ENCODE results near the gene CALCB.
A peak's percentile ranks its signal among the peaks of the same experiment; 100 is the strongest.

Gene CALCB

DNA sequence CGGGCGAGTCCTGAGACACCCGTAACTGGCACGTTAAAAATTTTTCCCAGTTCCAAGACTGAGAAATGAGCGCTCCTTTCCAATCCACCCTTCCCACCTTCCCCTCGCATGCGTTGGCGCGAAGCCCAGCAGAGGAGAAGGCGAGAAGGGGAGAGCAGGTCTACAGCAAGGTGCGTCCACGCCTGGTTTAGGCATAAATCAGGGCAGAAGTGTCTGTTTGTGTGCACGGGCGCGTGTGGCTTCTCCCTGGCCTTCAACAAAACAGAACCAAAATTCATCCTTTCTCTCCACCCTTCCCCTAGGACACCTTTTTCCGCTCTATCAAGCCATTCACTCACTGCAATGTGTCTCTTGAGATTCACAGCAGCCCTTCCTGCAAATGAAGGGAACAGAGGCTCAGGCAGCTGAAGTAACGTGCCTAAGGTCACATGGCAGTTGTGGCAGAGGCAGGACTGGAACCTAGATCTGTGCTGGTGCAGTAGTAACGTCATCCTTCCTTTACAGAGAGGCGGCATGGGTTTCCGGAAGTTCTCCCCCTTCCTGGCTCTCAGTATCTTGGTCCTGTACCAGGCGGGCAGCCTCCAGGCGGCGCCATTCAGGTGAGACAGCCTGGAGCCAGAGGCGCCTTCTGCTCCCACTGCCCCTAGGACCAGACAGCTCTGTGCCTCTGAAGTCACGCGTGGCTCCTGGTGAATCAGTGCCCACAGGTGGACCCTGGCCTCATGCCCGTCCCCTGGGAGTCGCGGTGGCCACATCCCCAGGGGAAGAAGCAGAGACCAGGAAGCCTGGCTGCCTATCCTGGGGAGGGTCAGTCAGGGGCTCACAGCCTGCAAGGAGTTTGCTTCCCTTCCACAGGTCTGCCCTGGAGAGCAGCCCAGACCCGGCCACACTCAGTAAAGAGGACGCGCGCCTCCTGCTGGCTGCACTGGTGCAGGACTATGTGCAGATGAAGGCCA lies 1.1 kb downstream of the CALCB start:
- no peaks in the 10 kb centered on the region for H3K36me3 ChIP-seq (ENCODE audit: control insufficient read depth, insufficient read depth, low read length)
- H3K4me1 ChIP-seq (ENCODE audit: control insufficient read depth, insufficient read depth, low read length): no peaks in the 10 kb centered on the region
- peaks cover 34% of the 10 kb centered on the region for H3K27me3 ChIP-seq (ENCODE audit: control insufficient read depth, insufficient read depth, low read length, poor library complexity, severe bottlenecking)
- H3K27ac ChIP-seq (ENCODE audit: insufficient read depth, low read depth, low read length, poor library complexity, severe bottlenecking): no peak overlapping the region
- 10 to 11% methylated on average over 33 of the region's 33 CpGs for WGBS, 2 experiments
- H3K4me3 ChIP-seq (ENCODE audit: insufficient read depth, low read depth, low read length): peak overlapping the region; percentile 20
- no peaks in the 10 kb centered on the region for H3K9me3 ChIP-seq (ENCODE audit: control insufficient read depth, low read length)

DNA sequence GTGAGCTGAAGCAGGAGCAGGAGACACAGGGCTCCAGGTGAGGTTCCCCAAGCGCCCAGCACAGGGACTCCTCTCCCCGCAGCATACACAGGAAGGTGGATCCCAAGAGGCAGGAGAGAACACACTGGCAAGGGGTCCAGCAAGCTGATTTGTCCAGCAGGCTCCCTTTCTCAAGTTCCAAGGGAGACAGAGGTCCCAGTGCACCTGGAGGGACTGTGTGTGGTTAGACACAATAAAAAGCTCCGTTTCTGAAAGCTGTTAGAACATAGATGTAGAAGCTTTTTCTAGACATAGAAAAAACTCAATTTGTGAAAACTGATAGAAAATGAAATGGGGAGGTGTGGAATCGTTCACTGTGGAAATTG lies 1.8 kb downstream of the CALCB start:
- H3K9me3 ChIP-seq (ENCODE audit: control insufficient read depth, low read length): no peaks in the 10 kb centered on the region
- no peaks in the 10 kb centered on the region for H3K36me3 ChIP-seq (ENCODE audit: control insufficient read depth, insufficient read depth, low read length)
- H3K27ac ChIP-seq (ENCODE audit: insufficient read depth, low read depth, low read length, poor library complexity, severe bottlenecking): no peak overlapping the region
- WGBS, 2 experiments: 55 to 57% methylated on average over 4 of the region's 4 CpGs
- H3K4me3 ChIP-seq (ENCODE audit: insufficient read depth, low read depth, low read length): no peak overlapping the region
- H3K27me3 ChIP-seq (ENCODE audit: control insufficient read depth, insufficient read depth, low read length, poor library complexity, severe bottlenecking): peaks cover 34% of the 10 kb centered on the region
- H3K4me1 ChIP-seq (ENCODE audit: control insufficient read depth, insufficient read depth, low read length): no peaks in the 10 kb centered on the region

DNA sequence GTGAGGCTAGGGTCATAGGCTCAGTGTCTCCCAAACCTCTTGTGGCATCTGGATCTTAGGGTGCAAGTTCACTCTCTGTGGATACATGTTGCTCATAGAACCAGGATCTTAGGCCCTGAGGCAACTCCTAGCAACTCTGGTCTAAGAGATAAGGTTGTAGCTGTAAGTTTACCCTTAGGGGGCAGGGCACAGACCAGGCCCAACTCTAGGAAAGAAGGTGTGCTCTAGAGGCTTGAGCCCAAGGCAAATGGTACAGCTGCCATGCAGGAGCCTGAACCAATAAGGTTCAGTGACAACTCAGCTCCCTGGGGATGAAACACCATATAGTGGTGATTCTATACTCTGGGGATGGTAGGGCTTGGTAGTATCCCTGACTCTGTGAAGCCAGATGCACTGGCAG lies 17.8 kb downstream of the CALCB start:
- Histone ChIP-seq H3K4me3 (ENCODE audit: insufficient read depth, low read depth, low read length) (no peak overlapping the region), H3K9me3 (ENCODE audit: control insufficient read depth, low read length) (no peaks in the 10 kb centered on the region), H3K27me3 (ENCODE audit: control insufficient read depth, insufficient read depth, low read length, poor library complexity, severe bottlenecking) (no peaks in the 10 kb centered on the region), H3K4me1 (ENCODE audit: control insufficient read depth, insufficient read depth, low read length) (no peaks in the 10 kb centered on the region), H3K27ac (ENCODE audit: insufficient read depth, low read depth, low read length, poor library complexity, severe bottlenecking) (no peak overlapping the region), H3K36me3 (ENCODE audit: control insufficient read depth, insufficient read depth, low read length) (no peaks in the 10 kb centered on the region)

DNA sequence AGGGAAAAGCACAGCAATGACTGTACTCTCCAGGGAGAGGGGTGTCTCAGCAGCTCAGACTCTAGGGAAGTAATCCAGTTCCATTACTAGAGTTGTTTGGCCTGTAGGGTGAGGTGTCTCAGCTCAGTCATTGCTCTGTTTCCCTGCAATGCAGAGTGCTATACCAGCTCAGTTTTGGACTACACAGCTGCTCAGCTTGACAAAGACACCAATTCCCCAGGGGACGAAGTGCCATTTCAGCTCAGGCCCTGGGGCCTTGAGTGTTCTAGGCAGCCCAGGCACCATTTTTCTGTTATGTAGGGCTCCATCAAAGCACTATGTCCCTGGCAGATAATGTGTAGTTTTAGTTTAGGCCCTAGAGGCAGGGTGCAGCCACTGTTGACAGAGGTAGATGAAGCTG lies 18.2 kb downstream of the CALCB start:
- Histone ChIP-seq H3K27ac (ENCODE audit: insufficient read depth, low read depth, low read length, poor library complexity, severe bottlenecking) (no peak overlapping the region), H3K27me3 (ENCODE audit: control insufficient read depth, insufficient read depth, low read length, poor library complexity, severe bottlenecking) (no peaks in the 10 kb centered on the region), H3K9me3 (ENCODE audit: control insufficient read depth, low read length) (no peaks in the 10 kb centered on the region), H3K4me3 (ENCODE audit: insufficient read depth, low read depth, low read length) (no peak overlapping the region), H3K36me3 (ENCODE audit: control insufficient read depth, insufficient read depth, low read length) (no peaks in the 10 kb centered on the region), H3K4me1 (ENCODE audit: control insufficient read depth, insufficient read depth, low read length) (no peaks in the 10 kb centered on the region)
- 86 to 91% methylated on average over 1 of the region's 1 CpG for WGBS, 2 experiments

DNA sequence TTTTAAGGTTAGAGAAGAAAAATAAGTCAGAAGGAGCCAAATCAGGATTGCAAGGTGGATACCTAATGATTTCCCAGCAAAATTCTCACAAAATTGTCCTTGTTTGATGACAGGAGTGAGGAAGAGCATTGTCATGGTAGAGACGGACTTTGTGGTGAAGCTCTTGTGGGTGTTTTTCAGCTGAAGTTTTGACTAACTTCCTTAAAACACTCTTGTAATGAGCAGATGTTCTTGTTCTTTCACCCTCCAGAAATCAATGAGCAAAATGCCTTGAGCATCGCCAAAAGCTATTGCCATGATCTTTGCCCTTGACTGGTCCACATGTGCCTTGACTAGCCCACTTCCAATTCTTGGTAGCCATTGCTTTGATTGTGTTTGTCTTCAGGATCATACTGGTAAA lies 20.0 kb downstream of the CALCB start:
- Histone ChIP-seq H3K27ac (ENCODE audit: insufficient read depth, low read depth, low read length, poor library complexity, severe bottlenecking) (no peak overlapping the region), H3K4me3 (ENCODE audit: insufficient read depth, low read depth, low read length) (no peak overlapping the region), H3K36me3 (ENCODE audit: control insufficient read depth, insufficient read depth, low read length) (no peaks in the 10 kb centered on the region), H3K4me1 (ENCODE audit: control insufficient read depth, insufficient read depth, low read length) (no peaks in the 10 kb centered on the region), H3K9me3 (ENCODE audit: control insufficient read depth, low read length) (no peaks in the 10 kb centered on the region), H3K27me3 (ENCODE audit: control insufficient read depth, insufficient read depth, low read length, poor library complexity, severe bottlenecking) (no peaks in the 10 kb centered on the region)
- 85 to 96% methylated on average over 2 of the region's 2 CpGs for WGBS, 2 experiments

DNA sequence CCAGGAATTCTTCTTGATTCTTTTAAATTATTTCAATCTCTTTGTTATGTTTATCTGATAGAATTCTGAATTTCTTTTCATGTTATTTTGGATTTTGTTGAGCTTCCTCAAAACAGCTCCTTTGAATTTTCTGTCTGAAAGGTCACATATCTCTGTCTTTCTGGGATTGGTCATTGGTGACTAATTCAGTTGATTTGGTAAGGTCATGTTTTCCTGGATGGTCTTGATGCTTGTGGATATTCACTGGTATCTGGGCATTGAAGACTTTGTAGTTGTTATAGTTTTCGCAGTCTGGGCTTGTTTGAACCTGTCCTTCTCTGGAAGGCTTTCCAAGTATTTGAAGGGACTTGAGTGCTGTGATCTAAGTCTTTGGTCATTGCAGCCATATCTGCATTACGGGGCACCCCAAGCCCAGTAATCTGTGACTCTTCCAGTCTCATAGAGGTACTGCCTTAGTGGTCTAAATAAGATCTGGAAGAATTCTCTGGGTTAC lies 22.4 kb downstream of the CALCB start:
- Histone ChIP-seq H3K4me1 (ENCODE audit: control insufficient read depth, insufficient read depth, low read length) (no peaks in the 10 kb centered on the region), H3K27me3 (ENCODE audit: control insufficient read depth, insufficient read depth, low read length, poor library complexity, severe bottlenecking) (no peaks in the 10 kb centered on the region), H3K4me3 (ENCODE audit: insufficient read depth, low read depth, low read length) (no peak overlapping the region), H3K36me3 (ENCODE audit: control insufficient read depth, insufficient read depth, low read length) (no peaks in the 10 kb centered on the region), H3K9me3 (ENCODE audit: control insufficient read depth, low read length) (no peaks in the 10 kb centered on the region), H3K27ac (ENCODE audit: insufficient read depth, low read depth, low read length, poor library complexity, severe bottlenecking) (no peak overlapping the region)
- WGBS, 2 experiments: 94 to 95% methylated on average over 2 of the region's 2 CpGs

DNA sequence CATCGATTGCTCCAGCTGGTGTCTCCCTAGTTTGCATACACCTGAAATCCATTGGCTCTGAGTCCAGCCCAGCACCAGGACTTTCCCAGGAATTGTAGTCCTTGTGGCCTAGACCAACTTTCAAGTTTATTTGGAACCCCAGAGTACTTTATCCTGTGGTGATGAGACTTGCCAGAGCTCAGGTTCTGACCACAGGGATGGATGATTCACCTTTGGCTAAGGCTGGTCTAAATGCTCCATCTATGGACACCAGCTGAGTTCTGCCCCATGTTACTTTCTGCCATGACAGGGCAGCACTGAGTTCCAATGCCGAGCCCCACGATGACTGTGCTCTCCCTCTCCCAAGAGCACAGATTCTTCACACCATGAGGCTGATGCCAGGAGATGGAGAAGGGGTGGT lies 24.0 kb downstream of the CALCB start:
- no peaks in the 10 kb centered on the region for H3K9me3 ChIP-seq (ENCODE audit: control insufficient read depth, low read length)
- no peaks in the 10 kb centered on the region for H3K36me3 ChIP-seq (ENCODE audit: control insufficient read depth, insufficient read depth, low read length)
- no peaks in the 10 kb centered on the region for H3K4me1 ChIP-seq (ENCODE audit: control insufficient read depth, insufficient read depth, low read length)
- H3K4me3 ChIP-seq (ENCODE audit: insufficient read depth, low read depth, low read length): no peak overlapping the region
- H3K27me3 ChIP-seq (ENCODE audit: control insufficient read depth, insufficient read depth, low read length, poor library complexity, severe bottlenecking): no peaks in the 10 kb centered on the region
- WGBS, 2 experiments: 95 to 98% methylated on average over 3 of the region's 3 CpGs
- no peak overlapping the region for H3K27ac ChIP-seq (ENCODE audit: insufficient read depth, low read depth, low read length, poor library complexity, severe bottlenecking)

DNA sequence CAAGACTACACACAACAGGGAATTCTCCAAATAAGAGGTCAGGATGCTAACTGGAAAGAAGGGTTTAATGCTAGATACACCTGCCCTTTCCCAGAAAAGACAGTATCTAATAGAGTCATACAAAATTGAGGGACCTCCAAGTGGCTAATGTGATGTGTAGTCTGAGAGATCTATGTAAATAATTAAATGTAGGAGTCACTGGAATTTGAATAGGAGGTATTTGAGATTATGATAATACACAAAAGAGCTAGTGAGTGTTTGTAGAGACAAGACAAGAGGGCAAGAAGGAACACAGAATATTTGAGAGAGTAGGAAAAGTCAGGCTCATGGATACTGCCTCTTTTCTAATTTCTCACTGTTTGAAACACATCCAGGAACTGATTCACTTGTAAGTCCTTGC lies 25.9 kb downstream of the CALCB start:
- Histone ChIP-seq H3K27me3 (ENCODE audit: control insufficient read depth, insufficient read depth, low read length, poor library complexity, severe bottlenecking) (no peaks in the 10 kb centered on the region), H3K4me1 (ENCODE audit: control insufficient read depth, insufficient read depth, low read length) (no peaks in the 10 kb centered on the region), H3K9me3 (ENCODE audit: control insufficient read depth, low read length) (no peaks in the 10 kb centered on the region), H3K27ac (ENCODE audit: insufficient read depth, low read depth, low read length, poor library complexity, severe bottlenecking) (no peak overlapping the region), H3K36me3 (ENCODE audit: control insufficient read depth, insufficient read depth, low read length) (no peaks in the 10 kb centered on the region), H3K4me3 (ENCODE audit: insufficient read depth, low read depth, low read length) (no peak overlapping the region)

DNA sequence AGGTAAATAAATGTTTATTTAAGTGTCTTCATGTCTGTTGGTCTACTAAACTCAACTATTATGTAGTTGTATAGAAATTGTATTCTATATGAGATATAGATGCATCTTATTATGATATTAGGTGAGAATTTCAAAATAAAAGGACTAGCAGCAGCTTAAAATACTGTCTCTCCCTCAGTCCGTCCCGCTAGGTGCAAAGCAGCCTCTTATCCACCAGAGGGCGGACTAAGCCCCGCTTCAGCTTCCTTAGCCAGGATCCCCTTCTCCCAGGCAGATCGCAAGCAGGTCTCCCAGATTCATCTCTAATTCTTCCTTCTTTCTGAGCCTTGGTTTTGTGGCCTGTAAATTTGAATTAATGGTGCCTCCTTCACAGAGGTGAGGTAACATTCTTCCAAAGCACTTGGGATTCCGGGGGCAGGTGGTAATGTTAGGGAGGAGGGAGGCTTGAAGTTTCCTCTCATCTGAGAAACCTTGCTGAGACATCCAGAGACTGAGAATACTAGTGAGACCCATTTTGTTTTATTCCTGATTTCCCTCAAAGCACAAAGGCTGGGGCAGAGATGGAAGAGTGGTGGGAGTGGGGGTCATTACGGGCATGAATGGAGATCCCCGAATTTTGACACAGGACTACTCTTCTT lies 27.8 kb downstream of the CALCB start:
- Histone ChIP-seq H3K9me3 (ENCODE audit: control insufficient read depth, low read length) (no peaks in the 10 kb centered on the region), H3K4me1 (ENCODE audit: control insufficient read depth, insufficient read depth, low read length) (no peaks in the 10 kb centered on the region), H3K4me3 (ENCODE audit: insufficient read depth, low read depth, low read length) (no peak overlapping the region), H3K27me3 (ENCODE audit: control insufficient read depth, insufficient read depth, low read length, poor library complexity, severe bottlenecking) (no peaks in the 10 kb centered on the region), H3K36me3 (ENCODE audit: control insufficient read depth, insufficient read depth, low read length) (no peaks in the 10 kb centered on the region), H3K27ac (ENCODE audit: insufficient read depth, low read depth, low read length, poor library complexity, severe bottlenecking) (no peak overlapping the region)
- 27 to 28% methylated on average over 8 of the region's 8 CpGs for WGBS, 2 experiments

DNA sequence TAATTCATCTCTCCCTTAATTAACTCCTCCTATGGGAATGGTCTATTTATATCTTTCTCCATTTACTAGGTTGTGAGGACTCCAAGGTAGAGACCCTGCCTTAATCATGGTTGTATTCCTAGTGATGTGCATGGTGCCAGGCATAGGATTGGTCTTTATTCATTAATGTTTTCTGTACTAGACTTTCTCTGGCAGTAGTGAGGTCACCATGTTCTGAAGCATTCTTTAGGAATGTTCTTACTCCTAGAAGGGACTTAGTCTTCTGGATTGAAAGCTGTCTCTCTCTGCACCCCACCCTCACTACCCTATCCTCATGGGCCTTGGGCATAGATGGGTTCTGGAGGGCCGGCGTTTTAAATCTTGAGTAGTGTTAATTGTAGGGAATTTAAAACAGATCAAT lies 30.8 kb downstream of the CALCB start:
- H3K27ac ChIP-seq (ENCODE audit: insufficient read depth, low read depth, low read length, poor library complexity, severe bottlenecking): no peak overlapping the region
- no peaks in the 10 kb centered on the region for H3K4me1 ChIP-seq (ENCODE audit: control insufficient read depth, insufficient read depth, low read length)
- no CpG with 5 or more reads among the region's 2 CpGs for WGBS, 2 experiments
- no peaks in the 10 kb centered on the region for H3K9me3 ChIP-seq (ENCODE audit: control insufficient read depth, low read length)
- no peaks in the 10 kb centered on the region for H3K36me3 ChIP-seq (ENCODE audit: control insufficient read depth, insufficient read depth, low read length)
- H3K4me3 ChIP-seq (ENCODE audit: insufficient read depth, low read depth, low read length): no peak overlapping the region
- no peaks in the 10 kb centered on the region for H3K27me3 ChIP-seq (ENCODE audit: control insufficient read depth, insufficient read depth, low read length, poor library complexity, severe bottlenecking)

Data from ectodermal cell (in vitro differentiated cells).